RPMI7951 (cell line): ENCODE measurements around the gene CCDC57. TPM values are rescaled to one million over a fixed set of nuclear protein-coding genes. Genes with fewer than 3 reads are reported as not detected.

Experiments
- DNase-seq: peaks from one replicate; pipeline ENCODE4 v3.0.0-alpha.2; 2012; ENCODE audit warnings: low read depth
- total RNA-seq: library from RNA; depleted of rRNA; stranded (reverse); fragments of >200 nt; shearing (Covaris generic); gene quantifications from 2 replicates; pipeline ENCODE4 v1.2.3, GENCODE V29; 2014

Gene CCDC57
- total RNA-seq, 1 experiment from 2014 or later, result 3.7 TPM

- DNase-seq, result peak; percentile 71
Observed at GRCh38 chr17:82246365-82247181, 33.9 kb upstream of the CCDC57 start.

- no peak for DNase-seq
Observed at GRCh38 chr17:82246040-82246364, 33.4 kb upstream of the CCDC57 start.

GRCh38 chr17:82245134-82246039 lies 32.7 kb upstream of the CCDC57 start:
- no peak for DNase-seq

- no peak for DNase-seq
Observed at GRCh38 chr17:82244413-82245133, 31.9 kb upstream of the CCDC57 start.

DNA sequence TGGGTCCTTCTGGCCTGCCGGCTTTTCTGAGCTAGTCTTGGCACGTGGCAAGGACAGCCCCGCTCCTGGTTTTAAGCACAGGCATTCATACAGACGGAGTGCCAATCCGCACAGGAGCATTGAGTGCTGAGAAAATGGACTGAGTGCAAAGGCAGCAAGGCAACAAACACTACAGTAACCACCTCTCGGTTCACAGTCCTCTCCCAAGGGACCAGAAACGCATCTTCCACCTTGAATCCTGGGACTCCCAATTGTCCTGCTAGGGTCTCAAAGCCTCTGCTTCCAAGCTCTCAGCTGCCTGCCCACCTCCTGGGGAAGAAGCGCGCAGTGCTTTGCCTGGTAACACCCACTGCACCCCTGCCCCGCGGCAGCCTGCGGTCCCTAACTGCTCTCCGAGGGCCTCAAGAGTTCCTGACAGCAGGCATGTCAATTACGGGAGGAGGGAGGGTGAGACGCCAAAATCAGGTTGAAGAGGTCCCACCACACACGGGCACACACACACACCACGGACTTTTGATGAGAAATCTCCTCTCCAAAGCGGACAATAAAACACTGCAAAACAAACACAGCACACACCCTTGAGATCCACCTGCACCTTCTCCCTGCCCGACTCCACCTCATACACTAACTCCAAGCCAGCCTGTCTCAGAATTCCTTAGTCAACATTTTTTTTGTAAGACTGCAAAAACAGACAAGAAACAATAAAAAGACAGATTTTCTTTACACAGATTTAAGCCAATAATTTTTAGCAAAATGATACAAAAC lies 31.2 kb upstream of the CCDC57 start:
- DNase-seq, result no peak

GRCh38 chr17:82242977-82243647 lies 30.5 kb upstream of the CCDC57 start:
- peak; percentile 67 for DNase-seq

DNA sequence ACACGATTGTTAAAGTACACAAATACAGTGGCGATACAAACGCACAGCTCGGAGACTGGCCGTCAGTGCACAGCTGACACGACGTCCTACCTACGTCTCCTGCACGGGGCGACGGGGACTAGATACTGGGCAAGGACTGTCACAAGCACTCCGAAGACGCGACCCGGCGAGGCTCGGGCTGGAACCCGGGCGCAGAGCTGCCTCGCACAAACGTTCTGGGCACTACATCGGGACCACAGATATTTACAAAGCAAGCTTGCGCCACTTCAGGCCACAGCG lies 30.0 kb upstream of the CCDC57 start:
- DNase-seq, result no peak

DNA sequence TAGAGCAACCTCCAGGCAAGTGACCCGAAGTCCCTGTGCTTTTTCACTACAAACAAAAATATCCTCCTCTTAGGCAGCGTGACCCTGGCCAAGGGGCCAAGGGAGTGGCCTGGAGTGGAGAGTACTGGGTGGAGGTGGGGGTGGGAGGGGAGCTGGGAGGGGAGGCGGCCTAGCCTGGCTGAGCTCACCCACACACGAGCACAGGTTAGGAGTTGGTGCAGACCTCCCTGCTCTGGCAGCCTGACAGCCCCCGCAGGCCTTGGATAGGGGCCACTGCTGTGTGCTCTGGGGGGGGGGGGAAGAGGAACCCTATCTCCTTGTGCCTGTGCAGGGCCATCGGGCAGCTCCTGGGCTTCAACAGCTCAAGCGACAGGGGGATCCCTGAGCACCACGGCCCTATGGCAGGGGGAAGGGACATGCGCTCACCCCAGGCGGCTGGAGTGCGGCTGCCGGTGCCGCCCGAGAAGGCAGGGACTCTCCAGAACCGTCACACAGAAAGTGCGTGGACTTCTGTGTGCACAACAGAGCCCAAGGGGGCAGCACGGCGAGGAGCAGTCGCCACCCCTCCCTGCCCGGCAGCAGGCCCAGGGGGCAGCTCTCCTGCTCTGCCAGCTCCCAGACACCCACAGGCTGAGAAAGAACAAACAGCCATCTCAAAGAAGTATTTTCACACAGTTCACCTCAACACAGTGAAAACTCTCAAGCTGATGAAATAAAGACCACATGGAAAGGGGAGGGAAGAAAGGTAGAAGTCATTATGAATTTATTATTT lies 29.5 kb upstream of the CCDC57 start:
- DNase-seq, result no peak

DNA sequence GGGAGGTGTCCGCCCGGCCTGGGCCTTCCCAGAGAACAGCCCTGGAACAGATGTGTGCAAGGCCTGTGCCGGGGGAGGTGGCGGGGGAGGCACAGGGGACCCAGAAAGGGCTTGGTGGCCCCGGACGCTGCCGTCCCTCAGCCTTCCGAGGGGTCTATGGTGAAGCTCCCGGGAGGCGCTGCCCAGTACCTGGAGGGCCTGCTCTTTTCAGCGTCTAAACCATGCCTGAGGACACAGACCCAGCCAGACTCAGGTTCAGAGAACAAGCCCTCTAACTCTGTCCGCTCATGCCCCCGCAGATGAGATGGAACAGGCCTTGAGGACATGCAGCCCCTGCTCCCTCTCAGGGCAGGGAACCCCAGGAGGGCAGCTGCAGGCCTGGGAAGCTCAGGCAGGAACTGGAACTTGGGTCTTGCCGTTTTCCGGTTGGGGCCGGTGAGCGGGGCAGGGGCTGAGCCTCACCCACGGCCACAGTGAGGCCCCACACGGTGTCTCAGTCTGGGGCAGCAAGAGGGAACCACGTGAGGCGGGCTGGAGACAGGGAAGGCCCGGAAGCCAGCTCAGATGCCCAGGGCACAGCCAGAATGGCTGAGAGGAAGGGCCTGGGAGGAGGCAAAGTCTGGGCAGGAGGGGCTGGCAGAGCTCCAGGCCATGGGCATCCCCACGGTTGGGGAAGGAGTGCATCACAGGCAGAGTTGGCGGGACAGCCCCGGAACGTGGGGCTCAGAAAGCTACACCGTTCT lies 28.7 kb upstream of the CCDC57 start:
- peak; percentile 90 for DNase-seq

DNA sequence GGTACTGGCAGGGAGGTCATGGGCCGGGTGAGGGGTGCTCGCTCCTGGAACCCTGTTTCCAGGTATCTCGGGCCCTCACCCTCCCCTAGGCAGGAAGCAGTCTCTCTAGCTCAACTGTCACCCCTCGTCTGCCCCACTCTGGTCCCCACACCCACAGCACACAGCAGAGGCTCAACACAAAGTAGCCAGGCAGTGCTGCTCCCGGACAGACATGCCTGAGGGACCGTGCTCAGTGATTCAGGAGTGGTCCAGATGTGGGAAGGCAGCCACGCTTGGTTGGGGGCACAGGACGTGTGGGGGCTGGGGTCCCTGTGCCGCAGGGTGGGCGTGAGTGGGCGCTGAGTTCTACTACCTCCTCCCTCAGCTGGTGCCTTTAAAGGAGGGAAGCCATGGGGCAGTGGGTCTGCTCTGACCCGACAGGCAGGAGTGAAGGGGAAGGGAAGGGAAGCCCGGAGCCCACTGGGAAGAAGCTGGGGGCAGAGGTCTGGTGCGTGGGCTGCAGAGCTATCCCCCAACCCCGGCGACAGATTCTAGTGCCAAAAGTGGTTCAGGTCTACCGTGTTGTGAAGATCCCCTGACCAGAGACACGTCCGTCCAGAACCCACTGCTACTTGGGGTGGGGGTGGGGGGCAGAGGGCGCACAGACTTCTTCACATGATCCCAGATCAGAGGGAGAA lies 28.0 kb upstream of the CCDC57 start:
- no peak for DNase-seq

DNA sequence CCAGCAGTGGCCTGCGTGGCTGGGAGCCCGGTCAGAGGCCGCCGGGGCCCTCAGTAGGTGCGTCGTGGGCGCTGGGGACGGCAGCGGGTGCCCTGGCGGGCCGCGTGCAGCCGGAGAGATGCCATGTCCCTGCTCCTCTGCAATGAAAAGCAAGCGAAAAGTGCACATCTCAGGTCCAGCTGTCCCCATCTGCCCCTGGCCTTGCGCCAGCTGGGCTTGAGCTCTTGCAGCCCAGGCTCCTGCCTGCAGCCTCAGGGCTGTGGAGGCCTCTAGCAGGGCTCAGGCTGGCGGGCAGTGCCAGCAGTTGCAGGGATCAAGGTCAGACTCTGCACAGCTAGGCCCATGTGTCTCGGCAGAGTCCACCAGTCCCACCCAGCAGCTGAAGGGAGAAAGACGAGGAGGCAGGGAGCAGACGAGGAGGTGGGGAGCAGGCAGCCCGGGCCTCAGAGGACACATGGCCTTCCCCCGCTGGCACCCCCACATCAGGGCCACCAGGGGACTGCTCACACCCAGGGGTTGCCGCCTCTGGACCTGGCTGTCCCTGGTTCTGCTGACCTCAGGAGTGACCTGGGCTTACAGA lies 27.4 kb upstream of the CCDC57 start:
- DNase-seq, result no peak

DNA sequence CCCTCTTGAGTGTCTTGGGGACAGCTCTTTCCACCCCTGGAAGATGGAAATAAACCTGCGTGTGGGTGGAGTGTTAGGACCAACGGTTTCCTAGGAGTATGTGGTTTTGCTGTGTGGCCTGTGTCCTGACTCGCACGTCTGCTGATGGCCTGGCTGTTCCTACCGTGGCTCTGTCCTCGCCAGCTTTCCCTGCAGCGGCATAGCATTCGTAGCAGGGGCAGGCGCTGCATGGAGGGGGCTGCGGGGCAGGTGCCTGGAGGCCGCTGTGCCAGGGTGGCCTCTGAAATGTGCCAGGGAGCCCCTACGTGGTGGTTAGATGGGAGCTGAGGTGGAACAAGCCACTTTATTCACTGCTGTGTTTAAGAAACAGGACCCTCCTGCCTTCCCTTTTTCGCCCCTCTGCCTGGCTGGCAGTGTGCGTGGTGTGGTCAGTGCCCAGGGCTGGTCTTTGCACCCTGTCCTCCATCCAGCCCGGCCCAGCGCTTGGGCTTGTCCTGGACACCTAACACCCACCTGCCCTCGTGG lies 26.8 kb upstream of the CCDC57 start:
- DNase-seq, result no peak

DNA sequence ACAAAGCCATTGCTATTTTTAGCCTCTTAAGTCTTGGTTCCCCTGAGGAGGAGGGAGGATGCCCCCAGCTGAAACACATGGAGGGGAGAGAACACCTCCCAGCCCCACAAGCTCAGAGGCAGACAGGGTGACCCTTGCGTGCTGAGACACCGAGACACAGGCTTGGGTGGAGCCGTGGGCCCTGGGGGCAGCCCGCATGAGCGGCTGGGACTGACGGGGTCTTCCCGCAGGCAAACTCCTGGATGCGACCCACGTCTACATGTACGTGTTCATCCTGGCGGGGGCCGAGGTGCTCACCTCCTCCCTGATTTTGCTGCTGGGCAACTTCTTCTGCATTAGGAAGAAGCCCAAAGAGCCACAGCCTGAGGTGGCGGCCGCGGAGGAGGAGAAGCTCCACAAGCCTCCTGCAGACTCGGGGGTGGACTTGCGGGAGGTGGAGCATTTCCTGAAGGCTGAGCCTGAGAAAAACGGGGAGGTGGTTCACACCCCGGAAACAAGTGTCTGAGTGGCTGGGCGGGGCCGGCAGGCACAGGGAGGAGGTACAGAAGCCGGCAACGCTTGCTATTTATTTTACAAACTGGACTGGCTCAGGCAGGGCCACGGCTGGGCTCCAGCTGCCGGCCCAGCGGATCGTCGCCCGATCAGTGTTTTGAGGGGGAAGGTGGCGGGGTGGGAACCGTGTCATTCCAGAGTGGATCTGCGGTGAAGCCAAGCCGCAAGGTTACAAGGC lies 26.0 kb upstream of the CCDC57 start:
- peak; percentile 93 for DNase-seq

- no peak for DNase-seq
Observed at GRCh38 chr17:82237746-82238471, 25.3 kb upstream of the CCDC57 start.

DNA sequence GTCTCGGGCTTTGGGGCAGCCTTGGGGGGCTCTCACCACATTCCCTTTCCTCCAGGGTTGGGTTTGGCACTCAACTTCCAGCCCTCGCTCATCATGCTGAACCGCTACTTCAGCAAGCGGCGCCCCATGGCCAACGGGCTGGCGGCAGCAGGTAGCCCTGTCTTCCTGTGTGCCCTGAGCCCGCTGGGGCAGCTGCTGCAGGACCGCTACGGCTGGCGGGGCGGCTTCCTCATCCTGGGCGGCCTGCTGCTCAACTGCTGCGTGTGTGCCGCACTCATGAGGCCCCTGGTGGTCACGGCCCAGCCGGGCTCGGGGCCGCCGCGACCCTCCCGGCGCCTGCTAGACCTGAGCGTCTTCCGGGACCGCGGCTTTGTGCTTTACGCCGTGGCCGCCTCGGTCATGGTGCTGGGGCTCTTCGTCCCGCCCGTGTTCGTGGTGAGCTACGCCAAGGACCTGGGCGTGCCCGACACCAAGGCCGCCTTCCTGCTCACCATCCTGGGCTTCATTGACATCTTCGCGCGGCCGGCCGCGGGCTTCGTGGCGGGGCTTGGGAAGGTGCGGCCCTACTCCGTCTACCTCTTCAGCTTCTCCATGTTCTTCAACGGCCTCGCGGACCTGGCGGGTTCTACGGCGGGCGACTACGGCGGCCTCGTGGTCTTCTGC lies 24.6 kb upstream of the CCDC57 start:
- DNase-seq, result no peak

- DNase-seq, result no peak
Observed at GRCh38 chr17:82236142-82236971, 23.7 kb upstream of the CCDC57 start.
